Mesenchymal stem cell (in vitro differentiated cells and primary cell): ENCODE data around the gene DIS3L2.

ENCODE experiments used
- DNase-seq: peaks from one replicate; pipeline ENCODE4 v3.0.0-alpha.2; 2013
- H2AFZ ChIP-seq: one replicate; pipeline ENCODE4 v1.6.1; 2013; ENCODE audit warnings: low read depth, mild to moderate bottlenecking, control low read depth, inconsistent platforms, low read length, moderate library complexity
- H2AK5ac ChIP-seq: 2 replicates; pipeline ENCODE4 v1.6.1; 2013; ENCODE audit warnings: low read length, moderate library complexity, mild to moderate bottlenecking, inconsistent platforms; ENCODE audit not compliant: severe bottlenecking
- H2BK120ac ChIP-seq: one replicate; pipeline ENCODE4 v1.6.1; 2013; ENCODE audit warnings: low read depth, mild to moderate bottlenecking, inconsistent platforms, low read length, moderate library complexity
- H2BK12ac ChIP-seq, 2 experiments: one replicate each; pipeline ENCODE4 v1.6.1; 2013; ENCODE audit warnings: inconsistent platforms in 2 of 2, low read length in 2 of 2, mild to moderate bottlenecking in 2 of 2, moderate library complexity in 2 of 2, control low read depth in 1 of 2
- H2BK15ac ChIP-seq: one replicate; pipeline ENCODE4 v1.6.1; 2013; ENCODE audit warnings: mild to moderate bottlenecking, low read depth, inconsistent platforms; ENCODE audit not compliant: poor library complexity, severe bottlenecking
- H2BK5ac ChIP-seq: 2 replicates; pipeline ENCODE4 v1.6.1; 2013; ENCODE audit warnings: low read depth, mild to moderate bottlenecking, low read length, control low read depth, inconsistent platforms; ENCODE audit not compliant: poor library complexity, severe bottlenecking
- H3K14ac ChIP-seq, 2 experiments: one replicate each; pipeline ENCODE4 v1.6.1; 2013; ENCODE audit warnings: inconsistent platforms in 2 of 2, low read length in 2 of 2, control low read depth in 1 of 2, mild to moderate bottlenecking in 1 of 2, moderate library complexity in 1 of 2
- H3K18ac ChIP-seq, 2 experiments: one replicate each; pipeline ENCODE4 v1.6.1; 2013; ENCODE audit warnings: inconsistent platforms in 2 of 2, low read length in 2 of 2, control low read depth in 1 of 2, low read depth in 1 of 2, mild to moderate bottlenecking in 1 of 2
- H3K23ac ChIP-seq, 2 experiments: one replicate each; pipeline ENCODE4 v1.6.1; 2013; ENCODE audit warnings: inconsistent platforms in 2 of 2, low read length in 2 of 2, mild to moderate bottlenecking in 2 of 2, moderate library complexity in 2 of 2, control low read depth in 1 of 2
- H3K27ac ChIP-seq: 2 replicates; pipeline ENCODE4 v1.5.1; 2013; ENCODE audit warnings: mild to moderate bottlenecking, moderate library complexity, low read length, control low read depth, inconsistent platforms; ENCODE audit not compliant: poor library complexity, severe bottlenecking
- H3K27me3 ChIP-seq, 2 experiments: 2 replicates each; pipeline versions ENCODE4 v1.6.1 to v1.7.0; 2013; ENCODE audit warnings: low read length in 2 of 2, mild to moderate bottlenecking in 2 of 2, moderate library complexity in 2 of 2, control low read depth in 1 of 2, inconsistent platforms in 1 of 2; ENCODE audit not compliant: control insufficient read depth in 1 of 2, insufficient read depth in 1 of 2
- H3K36me3 ChIP-seq, 2 experiments: 2 replicates each; pipeline versions ENCODE4 v1.6.1 to v1.7.0; 2013; ENCODE audit warnings: low read length in 2 of 2, control low read depth in 1 of 2, inconsistent platforms in 1 of 2, low read depth in 1 of 2, mild to moderate bottlenecking in 1 of 2; ENCODE audit not compliant: insufficient read depth in 2 of 2, control insufficient read depth in 1 of 2
- H3K4ac ChIP-seq, 2 experiments: one replicate each; pipeline ENCODE4 v1.6.1; 2013; ENCODE audit warnings: inconsistent platforms in 2 of 2, low read length in 2 of 2, mild to moderate bottlenecking in 2 of 2, moderate library complexity in 2 of 2, control low read depth in 1 of 2, low read depth in 1 of 2
- H3K4me1 ChIP-seq: 2 replicates; pipeline ENCODE4 v1.6.1; 2013; ENCODE audit warnings: low read depth, low read length, control low read depth; ENCODE audit not compliant: control insufficient read depth, insufficient read depth
- H3K4me2 ChIP-seq: 2 replicates; pipeline ENCODE4 v1.6.1; 2013; ENCODE audit warnings: low read length, mild to moderate bottlenecking, inconsistent platforms; ENCODE audit not compliant: poor library complexity, severe bottlenecking
- H3K4me3 ChIP-seq, 2 experiments: 2 replicates each; pipeline versions ENCODE4 v1.5.1 to v1.7.0; 2013; ENCODE audit warnings: low read length in 2 of 2, mild to moderate bottlenecking in 2 of 2, control low read depth in 1 of 2, low read depth in 1 of 2; ENCODE audit not compliant: insufficient read depth in 1 of 2
- H3K79me1 ChIP-seq: replicated peaks from 2 replicates; pipeline ENCODE4 v1.6.1; 2013; ENCODE audit warnings: mild to moderate bottlenecking, control low read depth, low read length, inconsistent platforms; ENCODE audit not compliant: poor library complexity, severe bottlenecking
- H3K9ac ChIP-seq: 2 replicates; pipeline ENCODE4 v1.7.0; 2013; ENCODE audit warnings: mild to moderate bottlenecking, low read length, moderate library complexity
- H3K9me3 ChIP-seq: 2 replicates; pipeline ENCODE4 v1.7.0; 2013; ENCODE audit warnings: mild to moderate bottlenecking, low read length; ENCODE audit not compliant: control insufficient read depth
- H4K8ac ChIP-seq: one replicate; pipeline ENCODE4 v1.6.1; 2013; ENCODE audit warnings: inconsistent platforms, mild to moderate bottlenecking, low read length, moderate library complexity
- H4K91ac ChIP-seq: one replicate; pipeline ENCODE4 v1.6.1; 2013; ENCODE audit warnings: mild to moderate bottlenecking, low read length, inconsistent platforms
- WGBS: methylation state at CpG from one replicate; pipeline ENCODE4 v1.1.7; 2013; ENCODE audit warnings: mixed read lengths; 5-methylcytosine and 5-hydroxymethylcytosine counted together

The DIS3L2 gene

GRCh38 chr2:232102380-232102779 is 140.9 kb downstream of the DIS3L2 start:
- Histone ChIP-seq H3K4me1 (no peaks in the 10 kb centered on the region), H3K14ac (no peak overlapping the region), H3K4ac (no peak overlapping the region), H2AK5ac (no peak overlapping the region), H2BK5ac (no peak overlapping the region), H4K8ac (no peak overlapping the region), H2BK15ac (no peak overlapping the region), H3K27ac (no peak overlapping the region), H2BK12ac (no peak overlapping the region), H3K79me1 (peaks cover 9% of the 10 kb centered on the region), H4K91ac (no peak overlapping the region), H3K4me3 (no peak overlapping the region), H3K36me3 (peaks cover 4 to 5% of the 10 kb centered on the region in 2 experiments), H3K27me3 (no peaks in the 10 kb centered on the region), H3K9me3 (peaks cover under 1% of the 10 kb centered on the region), H2BK120ac (no peak overlapping the region), H2AFZ (no peak overlapping the region), H3K23ac (no peak overlapping the region), H3K18ac (no peak overlapping the region), H3K9ac (no peak overlapping the region), H3K4me2 (no peak overlapping the region)
- DNase-seq, result no peak
- 100% methylated on average over 3 of the region's 4 CpGs for WGBS

GRCh38 chr2:232103140-232103737 is 141.7 kb downstream of the DIS3L2 start:
- no peak overlapping the region for H4K8ac ChIP-seq
- no peak overlapping the region for H3K14ac ChIP-seq
- H3K36me3 ChIP-seq, result no peaks in the 10 kb centered on the region
- H2AFZ ChIP-seq, result no peak overlapping the region
- no peak overlapping the region for H2AK5ac ChIP-seq
- no peaks in the 10 kb centered on the region for H3K4me1 ChIP-seq
- no peak overlapping the region for H2BK15ac ChIP-seq
- no peak overlapping the region for H3K4me2 ChIP-seq
- DNase-seq, result no peak
- no peaks in the 10 kb centered on the region for H3K27me3 ChIP-seq
- no peak overlapping the region for H3K27ac ChIP-seq
- H2BK120ac ChIP-seq, result no peak overlapping the region
- no peak overlapping the region for H3K4ac ChIP-seq
- H3K4me3 ChIP-seq, result no peak overlapping the region
- H3K79me1 ChIP-seq, result peaks cover 7% of the 10 kb centered on the region
- no peaks in the 10 kb centered on the region for H3K9me3 ChIP-seq
- H2BK5ac ChIP-seq, result no peak overlapping the region
- H2BK12ac ChIP-seq, result no peak overlapping the region
- H3K18ac ChIP-seq, result no peak overlapping the region
- H4K91ac ChIP-seq, result no peak overlapping the region
- H3K23ac ChIP-seq, result no peak overlapping the region
- H3K9ac ChIP-seq, result no peak overlapping the region
- WGBS, result 91% methylated on average over 2 of the region's 2 CpGs

GRCh38 chr2:232104076-232104646 is 142.6 kb downstream of the DIS3L2 start:
- H3K4ac ChIP-seq, result no peak overlapping the region
- no peak overlapping the region for H4K8ac ChIP-seq
- no peak overlapping the region for H3K18ac ChIP-seq
- peaks cover 8% of the 10 kb centered on the region for H3K79me1 ChIP-seq
- no peak overlapping the region for H2AFZ ChIP-seq
- H2BK12ac ChIP-seq, result no peak overlapping the region
- no peak overlapping the region for H3K14ac ChIP-seq
- H3K4me2 ChIP-seq, result no peak overlapping the region
- H2BK5ac ChIP-seq, result no peak overlapping the region
- no peak overlapping the region for H3K23ac ChIP-seq
- no peak overlapping the region for H2BK120ac ChIP-seq
- no peak overlapping the region for H2BK15ac ChIP-seq
- DNase-seq, result no peak
- no peaks in the 10 kb centered on the region for H3K4me1 ChIP-seq
- H3K4me3 ChIP-seq, result no peak overlapping the region
- H3K9ac ChIP-seq, result no peak overlapping the region
- no peak overlapping the region for H3K27ac ChIP-seq
- H3K27me3 ChIP-seq, result no peaks in the 10 kb centered on the region
- H4K91ac ChIP-seq, result no peak overlapping the region
- H3K9me3 ChIP-seq, result no peaks in the 10 kb centered on the region
- no peaks in the 10 kb centered on the region for H3K36me3 ChIP-seq
- 100% methylated on average over 1 of the region's 2 CpGs for WGBS
- H2AK5ac ChIP-seq, result no peak overlapping the region

- no peaks in the 10 kb centered on the region for H3K27me3 ChIP-seq
- no peak overlapping the region for H3K23ac ChIP-seq
- H3K4me1 ChIP-seq, result no peaks in the 10 kb centered on the region
- no peak overlapping the region for H2AFZ ChIP-seq
- H3K18ac ChIP-seq, result no peak overlapping the region
- DNase-seq, result no peak
- no peak overlapping the region for H3K27ac ChIP-seq
- no peaks in the 10 kb centered on the region for H3K9me3 ChIP-seq
- no peak overlapping the region for H3K4me3 ChIP-seq
- no peak overlapping the region for H2AK5ac ChIP-seq
- no peak overlapping the region for H4K8ac ChIP-seq
- no peak overlapping the region for H3K9ac ChIP-seq
- H3K4ac ChIP-seq, result no peak overlapping the region
- H3K79me1 ChIP-seq, result peaks cover 6% of the 10 kb centered on the region
- no peak overlapping the region for H2BK15ac ChIP-seq
- no peak overlapping the region for H2BK5ac ChIP-seq
- no peak overlapping the region for H3K14ac ChIP-seq
- no peak overlapping the region for H3K4me2 ChIP-seq
- no peak overlapping the region for H4K91ac ChIP-seq
- no peak overlapping the region for H2BK120ac ChIP-seq
- H2BK12ac ChIP-seq, result no peak overlapping the region
- WGBS, result no CpG with 5 or more reads among the region's 1 CpG
- no peaks in the 10 kb centered on the region for H3K36me3 ChIP-seq
Observed at GRCh38 chr2:232111551-232111950, 150.0 kb downstream of the DIS3L2 start.
